Measurements from ENCODE around the gene MYO16. TPM values are rescaled to one million over a fixed set of nuclear protein-coding genes. Genes with fewer than 3 reads are reported as not detected.

Gene MYO16
- not detected in 2 replicates for total RNA-seq

DNA sequence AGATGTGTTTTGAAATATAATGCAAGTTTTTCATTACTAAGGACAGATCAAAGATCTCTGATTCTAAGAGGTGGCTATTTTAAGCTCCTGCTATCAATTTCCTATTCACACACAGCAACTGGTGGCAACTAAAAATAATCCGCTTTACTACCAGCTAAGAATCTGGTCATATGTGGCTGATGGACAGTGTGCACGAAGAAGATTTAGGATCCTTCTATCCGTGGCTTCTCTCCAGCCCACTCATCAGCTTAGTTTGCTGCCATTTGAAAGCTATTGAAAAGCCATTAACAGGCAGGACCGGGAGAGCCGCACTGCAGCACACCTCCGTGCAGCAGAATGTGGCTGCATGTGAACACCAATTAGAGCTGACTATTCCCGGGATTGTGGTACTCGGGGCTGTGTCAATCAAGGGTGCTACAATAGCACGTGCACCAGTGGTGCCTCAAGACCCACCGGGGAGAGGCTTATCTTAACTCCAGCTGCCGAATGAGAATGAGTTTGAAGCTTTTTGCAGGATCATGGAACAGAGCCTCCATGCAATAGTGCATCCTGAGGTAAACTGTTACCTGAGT lies at the start of gene MYO16:
MYO16 (plus strand) TSS at position 431 of the 572 bp plus-strand sequence. CDS start 234 bp downstream, outside the sequence.
- no peak within 1 kb of the TSS for H3K27ac Mint-ChIP-seq
- intact Hi-C loops (cut with micrococcal nuclease): no loop called here

GRCh38 chr13:108586826-108587225 lies 42.6 kb upstream of the MYO16 start:
- Mint-ChIP-seq H3K4me3 (no peak overlapping the region), H3K4me1 (ENCODE audit: low read depth) (no peaks in the 10 kb centered on the region), H3K27ac (no peak overlapping the region), H3K9me3 (no peaks in the 10 kb centered on the region), H3K27me3 (ENCODE audit: insufficient read depth) (no peaks in the 10 kb centered on the region), H3K36me3 (ENCODE audit: low read depth) (no peaks in the 10 kb centered on the region)
- no peak for DNase-seq (ENCODE audit: low spot score)
- intact Hi-C loops (cut with micrococcal nuclease): no loop called here

More for the DNA sequence above, at the start of gene MYO16:
- DNase-seq (ENCODE audit: low spot score): no peak
- Mint-ChIP-seq H3K4me3 (no peak within 1 kb of the TSS), H3K9me3 (no peaks in the 10 kb centered on the region), H3K27me3 (ENCODE audit: insufficient read depth) (no peaks in the 10 kb centered on the region), H3K4me1 (ENCODE audit: low read depth) (no peaks in the 10 kb centered on the region), H3K36me3 (ENCODE audit: low read depth) (no peaks in the 10 kb centered on the region)

GRCh38 chr13:108588516-108588915 lies 40.9 kb upstream of the MYO16 start:
- H3K9me3 Mint-ChIP-seq: no peaks in the 10 kb centered on the region
- DNase-seq (ENCODE audit: low spot score): no peak
- no peaks in the 10 kb centered on the region for H3K36me3 Mint-ChIP-seq (ENCODE audit: low read depth)
- H3K4me3 Mint-ChIP-seq: no peak overlapping the region
- H3K27ac Mint-ChIP-seq: no peak overlapping the region
- no peaks in the 10 kb centered on the region for H3K27me3 Mint-ChIP-seq (ENCODE audit: insufficient read depth)
- intact Hi-C loops (cut with micrococcal nuclease): no loop called here
- no peaks in the 10 kb centered on the region for H3K4me1 Mint-ChIP-seq (ENCODE audit: low read depth)

DNA sequence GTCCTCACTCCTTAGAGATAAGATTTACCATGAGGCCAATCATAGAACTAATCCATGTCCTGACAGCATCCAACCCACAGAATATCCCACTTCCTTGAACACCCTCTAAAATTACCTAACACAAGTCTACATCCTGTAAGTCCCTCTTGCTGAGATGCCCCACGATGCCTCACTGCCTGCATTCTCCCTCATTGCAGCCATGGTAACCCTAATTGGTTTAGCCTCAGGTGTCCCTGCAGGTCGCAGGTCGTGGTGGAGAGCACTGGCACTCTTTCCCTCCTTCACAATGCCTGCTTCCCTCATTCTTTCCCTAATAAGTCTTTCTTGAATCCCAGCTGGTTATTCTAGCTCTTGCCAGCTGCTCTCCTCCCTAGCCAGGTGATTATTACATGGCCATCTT lies 35.3 kb upstream of the MYO16 start:
- H3K4me3 Mint-ChIP-seq: no peak overlapping the region
- no peaks in the 10 kb centered on the region for H3K36me3 Mint-ChIP-seq (ENCODE audit: low read depth)
- intact Hi-C loops (cut with micrococcal nuclease): no loop called here
- H3K9me3 Mint-ChIP-seq: no peaks in the 10 kb centered on the region
- peaks cover 4% of the 10 kb centered on the region for H3K27me3 Mint-ChIP-seq (ENCODE audit: insufficient read depth)
- H3K27ac Mint-ChIP-seq: no peak overlapping the region
- H3K4me1 Mint-ChIP-seq (ENCODE audit: low read depth): no peaks in the 10 kb centered on the region
- no peak for DNase-seq (ENCODE audit: low spot score)

DNA sequence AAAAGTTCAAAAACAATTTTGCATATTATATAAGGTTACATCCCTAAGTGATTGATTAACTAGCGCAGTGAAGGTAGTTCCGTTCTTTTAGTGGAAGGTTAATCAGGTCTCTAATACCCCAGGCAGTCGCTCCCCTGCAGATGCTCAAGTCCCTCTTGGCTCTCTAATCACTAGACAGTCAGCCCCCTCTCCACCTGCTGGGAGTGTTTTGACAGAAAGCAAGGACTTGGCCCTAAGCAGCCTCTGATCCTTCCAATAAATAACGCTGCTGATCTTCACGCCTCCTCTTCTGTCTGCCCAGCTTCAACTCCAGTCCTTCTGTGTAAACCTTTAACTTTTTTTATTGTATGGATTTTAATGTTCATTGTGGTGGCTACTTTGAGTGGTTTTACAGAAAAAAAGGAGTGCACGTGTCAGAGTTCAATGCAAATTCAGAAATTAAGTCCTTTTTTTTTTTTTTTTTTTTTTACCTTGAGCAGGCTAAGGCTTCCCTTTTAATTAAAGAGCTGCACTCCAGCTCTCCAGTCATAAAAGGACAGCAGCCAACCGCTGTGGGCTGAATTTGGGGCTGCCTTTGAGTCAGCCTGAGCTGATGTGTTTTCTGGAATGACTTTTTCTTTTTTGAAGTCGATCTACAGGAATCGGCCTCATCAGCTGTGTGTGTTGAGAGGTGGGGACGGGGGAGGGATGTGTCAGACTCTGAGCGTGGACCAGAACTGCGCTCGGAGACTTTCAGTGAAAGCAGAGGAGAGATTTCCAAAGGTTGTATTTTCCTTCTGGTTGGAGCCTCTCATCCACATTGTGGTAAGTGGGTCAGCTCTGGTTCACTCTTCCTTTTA lies 33.8 kb upstream of the MYO16 start:
- no peak for DNase-seq (ENCODE audit: low spot score)
- intact Hi-C loops (cut with micrococcal nuclease): no loop called here
- no peaks in the 10 kb centered on the region for H3K36me3 Mint-ChIP-seq (ENCODE audit: low read depth)
- H3K4me3 Mint-ChIP-seq: no peak overlapping the region
- peaks cover 4% of the 10 kb centered on the region for H3K27me3 Mint-ChIP-seq (ENCODE audit: insufficient read depth)
- no peak overlapping the region for H3K27ac Mint-ChIP-seq
- no peaks in the 10 kb centered on the region for H3K9me3 Mint-ChIP-seq
- no peaks in the 10 kb centered on the region for H3K4me1 Mint-ChIP-seq (ENCODE audit: low read depth)

GRCh38 chr13:108597943-108598342 lies 31.5 kb upstream of the MYO16 start:
- intact Hi-C loops (cut with micrococcal nuclease): no loop called here
- no peak for DNase-seq (ENCODE audit: low spot score)
- H3K27ac Mint-ChIP-seq: no peak overlapping the region
- H3K4me3 Mint-ChIP-seq: no peak overlapping the region
- no peaks in the 10 kb centered on the region for H3K36me3 Mint-ChIP-seq (ENCODE audit: low read depth)
- no peaks in the 10 kb centered on the region for H3K9me3 Mint-ChIP-seq
- peaks cover 4% of the 10 kb centered on the region for H3K27me3 Mint-ChIP-seq (ENCODE audit: insufficient read depth)
- no peaks in the 10 kb centered on the region for H3K4me1 Mint-ChIP-seq (ENCODE audit: low read depth)

DNA sequence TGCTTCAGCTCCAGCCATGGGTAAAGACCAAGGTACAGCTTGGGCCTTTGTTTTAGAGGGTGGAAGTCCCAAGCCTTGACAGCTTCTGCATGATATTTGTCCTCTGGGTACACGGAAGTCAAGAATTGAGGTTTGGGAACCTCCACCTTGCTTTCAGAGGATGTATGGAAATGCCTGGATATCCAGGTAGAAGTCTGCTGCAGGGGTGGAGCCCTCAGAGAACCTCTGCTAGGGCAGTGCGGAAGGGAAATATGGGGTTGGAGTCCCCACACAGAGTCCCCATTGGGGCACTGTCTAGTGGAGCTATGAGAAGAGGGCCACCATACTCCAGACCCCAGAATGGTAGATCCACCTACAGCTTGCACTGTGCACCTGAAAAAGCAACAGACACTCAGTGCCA lies 23.0 kb upstream of the MYO16 start:
- Mint-ChIP-seq H3K36me3 (ENCODE audit: low read depth) (no peaks in the 10 kb centered on the region), H3K27ac (no peak overlapping the region), H3K4me1 (ENCODE audit: low read depth) (no peaks in the 10 kb centered on the region), H3K27me3 (ENCODE audit: insufficient read depth) (no peaks in the 10 kb centered on the region), H3K4me3 (no peak overlapping the region), H3K9me3 (peaks cover 14% of the 10 kb centered on the region)
- intact Hi-C loops (cut with micrococcal nuclease): loop anchor here (5.0 kb wide), 1 partner anchor 291 kb away; no protein-coding TSS in a partner anchor
- no peak for DNase-seq (ENCODE audit: low spot score)

DNA sequence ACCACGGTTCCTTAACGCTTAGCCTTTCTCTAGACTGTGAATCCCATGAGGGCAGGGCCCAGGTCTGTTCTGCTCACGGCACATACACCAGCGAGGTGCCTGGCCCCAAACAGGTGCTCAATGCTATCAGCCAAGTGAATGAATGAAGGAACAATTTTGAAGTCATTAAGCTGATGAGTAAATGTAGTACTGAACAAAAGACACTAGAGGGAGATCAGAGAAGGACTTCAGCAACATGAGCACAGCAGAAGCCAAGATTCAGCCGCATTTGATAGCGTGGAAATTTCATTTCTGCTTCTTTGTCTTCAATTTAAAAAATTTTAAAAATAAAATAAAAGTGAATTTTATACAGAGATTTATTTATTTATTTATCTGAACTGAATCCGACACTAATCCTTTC lies 20.1 kb upstream of the MYO16 start:
- Mint-ChIP-seq H3K4me3 (no peak overlapping the region), H3K9me3 (peaks cover 14% of the 10 kb centered on the region), H3K27me3 (ENCODE audit: insufficient read depth) (no peaks in the 10 kb centered on the region), H3K36me3 (ENCODE audit: low read depth) (no peaks in the 10 kb centered on the region), H3K4me1 (ENCODE audit: low read depth) (no peaks in the 10 kb centered on the region), H3K27ac (no peak overlapping the region)
- DNase-seq (ENCODE audit: low spot score): no peak
- intact Hi-C loops (cut with micrococcal nuclease): loop anchor here (5.0 kb wide), 1 partner anchor 288 kb away; no protein-coding TSS in a partner anchor

GRCh38 chr13:108610507-108610906 lies 18.9 kb upstream of the MYO16 start:
- intact Hi-C loops (cut with micrococcal nuclease): no loop called here
- DNase-seq (ENCODE audit: low spot score): no peak
- no peaks in the 10 kb centered on the region for H3K4me1 Mint-ChIP-seq (ENCODE audit: low read depth)
- H3K27me3 Mint-ChIP-seq (ENCODE audit: insufficient read depth): no peaks in the 10 kb centered on the region
- H3K27ac Mint-ChIP-seq: no peak overlapping the region
- no peaks in the 10 kb centered on the region for H3K36me3 Mint-ChIP-seq (ENCODE audit: low read depth)
- no peak overlapping the region for H3K4me3 Mint-ChIP-seq
- H3K9me3 Mint-ChIP-seq: peaks cover 14% of the 10 kb centered on the region

DNA sequence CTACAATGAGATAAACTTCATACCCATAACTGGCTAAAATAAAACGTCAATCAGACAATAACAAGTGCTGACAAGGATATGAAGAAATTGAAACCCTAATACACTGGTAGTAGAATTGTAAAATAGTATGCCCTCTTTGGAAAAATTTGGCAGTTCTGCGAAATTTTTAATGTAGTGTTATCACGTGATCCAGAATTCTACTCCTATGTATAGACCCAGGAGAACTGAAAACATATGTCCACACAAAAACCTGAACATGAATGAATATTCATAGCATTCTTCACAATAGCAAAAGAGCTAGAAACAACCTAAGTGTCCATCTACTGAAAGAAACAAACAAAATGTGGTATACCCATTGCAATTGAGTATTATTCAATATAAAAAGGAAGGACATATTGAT lies 14.2 kb upstream of the MYO16 start:
- H3K4me1 Mint-ChIP-seq (ENCODE audit: low read depth): no peaks in the 10 kb centered on the region
- no peak for DNase-seq (ENCODE audit: low spot score)
- H3K36me3 Mint-ChIP-seq (ENCODE audit: low read depth): no peaks in the 10 kb centered on the region
- intact Hi-C loops (cut with micrococcal nuclease): no loop called here
- no peaks in the 10 kb centered on the region for H3K27me3 Mint-ChIP-seq (ENCODE audit: insufficient read depth)
- H3K9me3 Mint-ChIP-seq: no peaks in the 10 kb centered on the region
- H3K4me3 Mint-ChIP-seq: no peak overlapping the region
- no peak overlapping the region for H3K27ac Mint-ChIP-seq

GRCh38 chr13:108618233-108618632 lies 11.2 kb upstream of the MYO16 start:
- no peak for DNase-seq (ENCODE audit: low spot score)
- no peak overlapping the region for H3K4me3 Mint-ChIP-seq
- H3K4me1 Mint-ChIP-seq (ENCODE audit: low read depth): no peaks in the 10 kb centered on the region
- no peak overlapping the region for H3K27ac Mint-ChIP-seq
- no peaks in the 10 kb centered on the region for H3K9me3 Mint-ChIP-seq
- intact Hi-C loops (cut with micrococcal nuclease): no loop called here
- no peaks in the 10 kb centered on the region for H3K36me3 Mint-ChIP-seq (ENCODE audit: low read depth)
- H3K27me3 Mint-ChIP-seq (ENCODE audit: insufficient read depth): no peaks in the 10 kb centered on the region

DNA sequence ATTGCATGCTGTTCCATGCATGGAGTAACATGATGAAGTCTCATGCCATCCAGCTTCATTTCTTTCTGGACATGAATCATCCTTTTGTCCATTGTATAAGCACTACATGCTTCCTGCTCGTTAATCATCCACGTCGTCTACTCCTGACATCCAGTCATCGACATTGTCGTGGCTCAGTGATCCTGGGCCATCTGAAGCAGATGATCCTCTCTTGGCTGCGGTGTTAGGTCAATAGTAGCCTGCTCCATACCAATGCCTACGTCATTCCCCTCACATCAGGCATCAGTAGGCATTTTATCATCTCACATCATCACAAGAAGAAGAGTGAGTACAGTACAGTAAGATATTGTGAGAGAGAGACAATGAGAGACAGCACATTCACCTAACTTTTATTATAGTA lies 7.9 kb upstream of the MYO16 start:
- no peak overlapping the region for H3K4me3 Mint-ChIP-seq
- intact Hi-C loops (cut with micrococcal nuclease): no loop called here
- H3K36me3 Mint-ChIP-seq (ENCODE audit: low read depth): no peaks in the 10 kb centered on the region
- no peak overlapping the region for H3K27ac Mint-ChIP-seq
- H3K9me3 Mint-ChIP-seq: no peaks in the 10 kb centered on the region
- DNase-seq (ENCODE audit: low spot score): no peak
- no peaks in the 10 kb centered on the region for H3K4me1 Mint-ChIP-seq (ENCODE audit: low read depth)
- H3K27me3 Mint-ChIP-seq (ENCODE audit: insufficient read depth): no peaks in the 10 kb centered on the region

- no peak overlapping the region for H3K4me3 Mint-ChIP-seq
- no peaks in the 10 kb centered on the region for H3K4me1 Mint-ChIP-seq (ENCODE audit: low read depth)
- no peak overlapping the region for H3K27ac Mint-ChIP-seq
- H3K27me3 Mint-ChIP-seq (ENCODE audit: insufficient read depth): no peaks in the 10 kb centered on the region
- no peaks in the 10 kb centered on the region for H3K9me3 Mint-ChIP-seq
- DNase-seq (ENCODE audit: low spot score): no peak
- intact Hi-C loops (cut with micrococcal nuclease): no loop called here
- H3K36me3 Mint-ChIP-seq (ENCODE audit: low read depth): no peaks in the 10 kb centered on the region
These were observed 5.3 kb upstream of the MYO16 start for GRCh38 chr13:108624108-108624507.

All from activated T-helper 1 cell treated with anti-CD3 and anti-CD28 coated beads, Interleukin-12 subunit alpha, Interleukin-12 subunit beta, Interleukin-2, Interleukin-4 antibody, amounts not matched to agents 30 ng/mL and 10 ng/mL and 1 ng/mL, durations not matched to agents 14 hours and 24 hours and 36 hours (primary cell).